Muscle layer of duodenum (tissue), 2 donors: ENCODE measurements around the gene MYPN.

Experiments
- H3K27ac ChIP-seq: one replicate; pipeline ENCODE4 v1.7.0; 2013; ENCODE audit warnings: mild to moderate bottlenecking, low read length
- H3K27me3 ChIP-seq: one replicate; pipeline ENCODE4 v1.7.0; 2013; ENCODE audit warnings: low read depth, mild to moderate bottlenecking, control low read depth, low read length
- H3K36me3 ChIP-seq, 2 donors: one replicate each; pipeline ENCODE4 v1.7.0; 2013; ENCODE audit warnings: low read length in 2 of 2, control low read depth in 1 of 2, mild to moderate bottlenecking in 1 of 2; ENCODE audit not compliant: insufficient read depth in 2 of 2, control insufficient read depth in 1 of 2
- H3K4me1 ChIP-seq, 2 donors: one replicate each; pipeline ENCODE4 v1.7.0; 2013; ENCODE audit warnings: low read length in 2 of 2, mild to moderate bottlenecking in 2 of 2, control low read depth in 1 of 2, moderate library complexity in 1 of 2; ENCODE audit not compliant: insufficient read depth in 2 of 2, control insufficient read depth in 1 of 2
- H3K4me3 ChIP-seq, 2 donors: one replicate each; pipeline ENCODE4 v1.7.0; 2013; ENCODE audit warnings: low read length in 2 of 2, low read depth in 1 of 2, mild to moderate bottlenecking in 1 of 2
- H3K9me3 ChIP-seq, 2 donors: one replicate each; pipeline ENCODE4 v1.7.0; 2013; ENCODE audit warnings: low read length in 2 of 2, control low read depth in 1 of 2, mild to moderate bottlenecking in 1 of 2; ENCODE audit not compliant: control insufficient read depth in 1 of 2
- donor health status: healthy.

Gene MYPN

GRCh38 chr10:68135922-68136792 is 26.9 kb downstream of the MYPN start:
- Histone ChIP-seq H3K27ac (peak overlapping the region; percentile 65), H3K36me3 (no peaks in the 10 kb centered on the region), H3K4me1 (no peaks in the 10 kb centered on the region), H3K9me3 (no peaks in the 10 kb centered on the region), H3K27me3 (no peaks in the 10 kb centered on the region), H3K4me3 (no peak overlapping the region)

- H3K9me3 ChIP-seq, result no peaks in the 10 kb centered on the region
- H3K27me3 ChIP-seq, result no peaks in the 10 kb centered on the region
- no peaks in the 10 kb centered on the region for H3K36me3 ChIP-seq
- no peaks in the 10 kb centered on the region for H3K4me1 ChIP-seq
- H3K4me3 ChIP-seq, result no peak overlapping the region
- no peak overlapping the region for H3K27ac ChIP-seq
Observed at GRCh38 chr10:68137171-68137570, 27.9 kb downstream of the MYPN start.

GRCh38 chr10:68138526-68138925 is 29.2 kb downstream of the MYPN start:
- Histone ChIP-seq H3K4me3 (no peak overlapping the region), H3K9me3 (no peaks in the 10 kb centered on the region), H3K27ac (no peak overlapping the region), H3K36me3 (no peaks in the 10 kb centered on the region), H3K4me1 (no peaks in the 10 kb centered on the region), H3K27me3 (no peaks in the 10 kb centered on the region)

DNA sequence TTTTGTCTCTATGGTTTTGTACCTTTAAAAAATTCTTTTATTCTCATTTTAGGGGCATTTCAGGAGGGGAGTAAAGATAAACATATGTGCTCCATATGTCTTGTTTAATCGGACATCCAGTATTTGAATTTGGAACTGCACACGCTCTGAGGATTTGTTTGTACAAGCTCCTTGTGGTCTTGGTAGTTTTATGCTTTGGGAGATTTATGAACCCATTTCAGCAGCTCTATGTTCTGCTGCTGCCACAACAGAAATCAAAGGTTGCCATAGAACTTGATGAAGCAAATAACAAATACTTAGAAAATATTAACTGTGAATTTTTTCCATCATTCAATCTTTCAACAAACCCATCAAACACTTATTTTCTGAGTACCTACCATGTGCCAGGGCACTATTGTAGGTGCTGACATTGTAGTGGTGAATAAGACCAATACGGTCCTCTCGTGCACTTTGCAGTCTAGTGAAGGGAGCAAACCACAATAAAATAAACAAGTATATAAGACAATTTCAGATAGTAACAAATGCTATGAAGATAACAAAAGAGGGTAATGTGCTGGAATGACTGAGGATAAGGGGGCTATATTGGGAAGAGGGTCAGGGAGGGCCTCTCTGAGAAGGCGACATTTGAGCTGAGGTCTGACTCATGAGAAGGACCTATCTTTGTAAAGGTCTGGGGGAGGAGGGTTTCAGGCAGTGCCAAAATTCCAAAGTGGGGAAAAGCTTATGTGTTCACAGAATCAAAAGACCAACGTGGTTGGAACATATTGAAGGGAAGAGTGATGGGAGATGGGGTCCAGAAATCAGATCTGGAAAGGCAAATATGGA is 30.4 kb downstream of the MYPN start:
- no peaks in the 10 kb centered on the region for H3K9me3 ChIP-seq
- no peaks in the 10 kb centered on the region for H3K36me3 ChIP-seq
- H3K27ac ChIP-seq, result no peak overlapping the region
- no peak overlapping the region for H3K4me3 ChIP-seq
- H3K27me3 ChIP-seq, result no peaks in the 10 kb centered on the region
- H3K4me1 ChIP-seq, result no peaks in the 10 kb centered on the region

- Histone ChIP-seq H3K27me3 (no peaks in the 10 kb centered on the region), H3K36me3 (no peaks in the 10 kb centered on the region), H3K4me3 (no peak overlapping the region), H3K4me1 (no peaks in the 10 kb centered on the region), H3K27ac (no peak overlapping the region), H3K9me3 (no peaks in the 10 kb centered on the region)
Observed at GRCh38 chr10:68142761-68143160, 33.5 kb downstream of the MYPN start.

- no peaks in the 10 kb centered on the region for H3K27me3 ChIP-seq
Observed at GRCh38 chr10:68144709-68145108, 35.4 kb downstream of the MYPN start.

GRCh38 chr10:68145705-68146104 is 36.4 kb downstream of the MYPN start:
- H3K36me3 ChIP-seq, result no peaks in the 10 kb centered on the region
- H3K4me1 ChIP-seq, result no peaks in the 10 kb centered on the region
- no peak overlapping the region for H3K4me3 ChIP-seq
- H3K27ac ChIP-seq, result no peak overlapping the region
- no peaks in the 10 kb centered on the region for H3K9me3 ChIP-seq
- no peaks in the 10 kb centered on the region for H3K27me3 ChIP-seq

More at GRCh38 chr10:68144709-68145108, 35.4 kb downstream of the MYPN start:
- no peaks in the 10 kb centered on the region for H3K9me3 ChIP-seq
- H3K4me3 ChIP-seq, result no peak overlapping the region
- H3K27ac ChIP-seq, result no peak overlapping the region
- H3K4me1 ChIP-seq, result no peaks in the 10 kb centered on the region
- no peaks in the 10 kb centered on the region for H3K36me3 ChIP-seq

DNA sequence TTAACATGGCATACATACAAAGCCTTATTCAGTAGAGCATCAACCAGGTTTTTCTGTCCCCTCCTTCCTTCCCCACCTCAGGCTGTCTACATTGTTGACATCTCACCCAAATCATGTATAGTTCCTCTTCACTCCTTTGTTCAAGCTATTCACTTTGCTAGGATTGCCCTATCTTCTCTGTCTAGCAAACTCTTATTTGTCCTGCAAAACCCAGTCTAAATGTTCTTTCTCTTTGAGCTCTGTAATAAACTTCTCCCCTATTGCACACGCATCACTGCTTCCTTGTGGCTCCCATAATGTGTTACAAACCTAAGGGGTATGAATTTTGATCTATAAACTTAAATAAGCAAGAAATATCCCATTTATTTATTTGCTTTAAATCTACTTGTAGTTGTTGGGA is 36.8 kb downstream of the MYPN start:
- Histone ChIP-seq H3K4me3 (no peak overlapping the region), H3K27me3 (no peaks in the 10 kb centered on the region), H3K4me1 (no peaks in the 10 kb centered on the region), H3K9me3 (no peaks in the 10 kb centered on the region), H3K36me3 (no peaks in the 10 kb centered on the region), H3K27ac (no peak overlapping the region)

DNA sequence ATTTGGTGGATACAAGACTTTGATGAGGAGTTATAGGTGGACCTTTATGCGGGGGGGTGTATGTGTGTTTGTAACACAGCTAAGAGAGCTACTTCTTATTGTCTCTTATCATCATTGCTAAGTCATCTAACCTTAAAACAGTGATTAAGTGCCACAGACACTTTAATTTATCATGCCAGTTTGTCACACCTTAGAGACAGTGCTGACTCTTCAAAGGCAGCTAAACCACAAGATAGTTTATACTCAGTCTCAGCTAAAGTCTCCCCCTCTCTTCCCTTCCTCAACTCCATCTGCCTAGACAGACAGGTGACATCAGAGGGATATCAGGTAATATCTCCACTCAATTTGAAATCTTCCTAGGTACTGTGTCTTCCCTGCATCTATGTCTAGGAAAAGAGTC is 42.2 kb downstream of the MYPN start:
- Histone ChIP-seq H3K36me3 (no peaks in the 10 kb centered on the region), H3K4me3 (no peak overlapping the region), H3K4me1 (peaks cover 0 to 14% of the 10 kb centered on the region in 2 donors), H3K27ac (no peak overlapping the region), H3K9me3 (no peaks in the 10 kb centered on the region), H3K27me3 (no peaks in the 10 kb centered on the region)

GRCh38 chr10:68153473-68154210 is 44.4 kb downstream of the MYPN start:
- Histone ChIP-seq H3K9me3 (no peaks in the 10 kb centered on the region), H3K36me3 (no peaks in the 10 kb centered on the region), H3K4me1 (peaks cover 0 to 14% of the 10 kb centered on the region in 2 donors), H3K27ac (peak overlapping the region; percentile 54), H3K4me3 (peak overlapping the region in 1 of 2 donors; percentile 18), H3K27me3 (no peaks in the 10 kb centered on the region)

GRCh38 chr10:68154211-68154497 is 44.9 kb downstream of the MYPN start:
- H3K4me3 ChIP-seq, result peak overlapping the region in 1 of 2 donors; percentile 18
- no peaks in the 10 kb centered on the region for H3K36me3 ChIP-seq
- H3K27me3 ChIP-seq, result no peaks in the 10 kb centered on the region
- no peaks in the 10 kb centered on the region for H3K9me3 ChIP-seq
- peak overlapping the region; percentile 54 for H3K27ac ChIP-seq
- H3K4me1 ChIP-seq, result peaks cover 0 to 14% of the 10 kb centered on the region in 2 donors
